HFF-Myc (cell line): Measurements from ENCODE around the gene NPEPPS.

Experiments
- DNase-seq: peaks from one replicate; pipeline ENCODE4 v3.0.0-alpha.2; 2011; ENCODE audit warnings: low read depth; ENCODE audit errors: extremely low read depth
- H3K4me3 ChIP-seq: replicated peaks from 2 replicates; pipeline ENCODE4 v1.5.1; 2011; ENCODE audit warnings: low read depth, mild to moderate bottlenecking, control low read depth, low read length
- TF ChIP-seq, protein P1 (sequence below): IDR thresholded peaks from 2 replicates; pipeline ENCODE4 v1.5.1; 2012; ENCODE audit warnings: mild to moderate bottlenecking, low read depth, low read length, control low read depth; ENCODE audit errors: missing control alignments

Gene NPEPPS

DNA sequence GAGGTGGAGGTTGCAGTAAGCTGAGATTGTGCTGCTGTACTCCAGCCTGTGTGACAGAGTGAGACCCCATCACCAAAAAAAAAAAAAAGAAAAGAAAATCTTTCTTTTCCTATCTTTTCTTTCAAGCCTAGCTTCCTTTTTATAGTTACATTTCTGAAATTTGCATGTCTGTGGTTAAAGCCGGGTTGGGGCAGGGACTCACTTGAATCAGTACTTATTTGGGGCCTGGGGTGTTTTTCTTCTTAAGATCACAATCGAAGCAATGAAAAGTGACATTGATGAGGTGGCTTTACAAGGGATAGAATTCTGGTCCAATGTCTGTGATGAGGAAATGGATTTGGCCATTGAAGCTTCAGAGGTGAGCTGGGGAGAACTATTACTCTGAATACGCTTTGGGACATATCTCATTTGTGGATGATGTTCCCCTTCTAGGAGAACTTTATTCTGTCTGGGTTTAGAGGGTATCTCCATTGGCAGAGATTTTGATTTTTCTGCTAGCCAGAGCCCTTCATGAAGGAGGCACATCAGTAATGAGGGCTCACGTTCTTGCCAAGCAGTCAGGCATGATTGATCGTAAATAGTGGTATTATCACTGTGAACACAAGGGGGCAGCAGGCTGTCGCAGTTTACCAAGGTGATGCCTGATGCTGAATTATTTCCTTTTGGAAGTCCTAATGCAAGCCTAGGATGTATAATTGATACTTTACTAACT lies 133.2 kb downstream of the NPEPPS start:
- H3K4me3 ChIP-seq: no peak overlapping the region
- TF ChIP-seq, protein P1, sequence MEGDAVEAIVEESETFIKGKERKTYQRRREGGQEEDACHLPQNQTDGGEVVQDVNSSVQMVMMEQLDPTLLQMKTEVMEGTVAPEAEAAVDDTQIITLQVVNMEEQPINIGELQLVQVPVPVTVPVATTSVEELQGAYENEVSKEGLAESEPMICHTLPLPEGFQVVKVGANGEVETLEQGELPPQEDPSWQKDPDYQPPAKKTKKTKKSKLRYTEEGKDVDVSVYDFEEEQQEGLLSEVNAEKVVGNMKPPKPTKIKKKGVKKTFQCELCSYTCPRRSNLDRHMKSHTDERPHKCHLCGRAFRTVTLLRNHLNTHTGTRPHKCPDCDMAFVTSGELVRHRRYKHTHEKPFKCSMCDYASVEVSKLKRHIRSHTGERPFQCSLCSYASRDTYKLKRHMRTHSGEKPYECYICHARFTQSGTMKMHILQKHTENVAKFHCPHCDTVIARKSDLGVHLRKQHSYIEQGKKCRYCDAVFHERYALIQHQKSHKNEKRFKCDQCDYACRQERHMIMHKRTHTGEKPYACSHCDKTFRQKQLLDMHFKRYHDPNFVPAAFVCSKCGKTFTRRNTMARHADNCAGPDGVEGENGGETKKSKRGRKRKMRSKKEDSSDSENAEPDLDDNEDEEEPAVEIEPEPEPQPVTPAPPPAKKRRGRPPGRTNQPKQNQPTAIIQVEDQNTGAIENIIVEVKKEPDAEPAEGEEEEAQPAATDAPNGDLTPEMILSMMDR: peak; percentile 74
- DNase-seq: peak; percentile 42

DNA sequence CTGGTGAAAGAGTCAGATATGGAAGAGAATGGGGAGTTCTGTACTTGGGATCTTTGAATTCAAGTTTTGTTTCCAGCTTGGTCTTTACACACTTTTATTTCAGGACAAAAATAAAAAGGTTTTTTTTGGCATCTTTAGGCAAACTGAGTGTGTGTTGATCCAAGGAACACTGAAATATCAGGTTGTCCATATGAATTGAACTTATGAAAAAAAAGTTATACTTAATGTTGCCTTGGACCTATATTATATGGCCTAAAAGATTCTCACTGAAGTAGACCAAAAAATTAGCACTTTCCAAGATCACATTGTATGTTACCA lies 133.7 kb downstream of the NPEPPS start:
- TF ChIP-seq, protein P1: no peak
- no peak for DNase-seq
- no peak overlapping the region for H3K4me3 ChIP-seq

DNA sequence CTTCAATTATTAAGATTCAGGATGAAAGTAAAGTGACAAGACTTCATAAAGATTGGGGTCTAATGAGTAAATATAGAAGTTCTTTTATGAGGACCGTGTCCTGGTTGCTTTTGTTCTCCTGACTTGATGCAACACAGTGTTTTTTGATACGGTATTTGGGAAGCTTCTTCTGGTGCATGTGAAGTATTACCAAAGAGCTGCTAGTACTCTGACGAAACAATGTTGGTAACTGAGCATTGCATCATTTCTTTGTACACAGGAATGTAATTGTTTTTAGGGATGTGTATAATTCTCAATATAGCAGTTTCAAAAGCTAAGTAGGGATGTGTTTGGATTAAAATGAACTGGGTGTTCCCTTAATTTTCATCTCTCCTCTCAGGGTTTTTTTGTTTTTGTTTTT lies 134.7 kb downstream of the NPEPPS start:
- no peak overlapping the region for H3K4me3 ChIP-seq
- TF ChIP-seq, protein P1: no peak
- DNase-seq: no peak

DNA sequence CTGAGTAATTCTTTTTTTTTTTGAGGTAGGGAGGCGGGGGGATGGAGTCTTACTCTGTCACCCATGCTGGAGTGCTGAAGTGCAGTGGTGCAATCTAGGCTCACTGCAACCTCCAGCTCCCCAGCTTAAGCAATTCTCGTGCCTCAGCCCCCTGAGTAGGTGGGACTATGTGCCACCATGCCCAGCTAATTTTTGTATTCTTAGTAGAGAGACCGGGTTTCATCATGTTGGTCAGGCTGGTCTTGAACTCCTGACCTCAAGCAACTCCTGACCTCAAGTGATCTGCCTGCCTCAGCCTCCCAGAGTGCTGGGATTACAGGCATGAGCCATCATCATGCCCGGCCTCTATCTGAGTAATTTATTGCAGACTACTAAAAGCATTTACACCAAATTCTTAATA lies 138.2 kb downstream of the NPEPPS start:
- TF ChIP-seq, protein P1: no peak
- no peak overlapping the region for H3K4me3 ChIP-seq
- no peak for DNase-seq

DNA sequence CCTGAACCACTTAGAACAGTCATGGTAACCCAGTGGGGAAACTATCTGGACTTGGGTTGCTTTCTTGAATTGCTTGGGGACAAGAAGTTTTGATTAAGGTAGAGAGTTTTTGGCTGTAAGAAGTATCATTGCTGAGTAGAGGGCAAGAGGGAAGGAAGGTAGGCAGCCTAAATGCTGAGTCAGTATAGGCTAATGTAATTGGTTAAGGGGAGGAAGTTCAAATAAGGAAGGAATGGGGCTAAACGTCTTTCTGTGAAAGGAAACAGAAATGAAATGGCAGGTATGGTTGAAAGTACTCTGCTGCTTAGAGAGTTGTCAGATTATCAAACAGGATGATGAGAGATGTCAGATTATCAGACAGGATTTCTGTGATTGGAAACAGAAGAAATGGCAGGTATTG lies 139.2 kb downstream of the NPEPPS start:
- TF ChIP-seq, protein P1: no peak
- DNase-seq: no peak

More for the DNA sequence above, 139.2 kb downstream of the NPEPPS start:
- H3K4me3 ChIP-seq: no peak overlapping the region
